Panc1 (cell line): ENCODE data around the gene SWI5. TPM values are rescaled to one million over a fixed set of nuclear protein-coding genes. Genes with fewer than 3 reads are reported as not detected.
"Not testable (repeated sequence)": the region's sequence is repeated elsewhere in the genome, so short reads cannot be mapped to it uniquely, and the experiment has no call there.

Source experiments
- ATAC-seq: fragments of 200-7000 bp; cut with Tn5 transposase; 2 replicates; pipeline ENCODE4 v1.9.1; 2020; ENCODE audit warnings: mild to moderate bottlenecking, moderate library complexity
- Bru-seq: library from RNA; stranded (reverse); fragments of 400-500 nt; gene quantifications from one replicate; lab custom pipeline; 2021; lab: Mats Ljungman, UMichigan
- BruChase-seq, 2 experiments: library from RNA; stranded (reverse); fragments of 400-500 nt; gene quantifications; one replicate each; lab custom pipeline; 2021; lab: Mats Ljungman, UMichigan
- BruUV-seq: library from RNA; stranded (reverse); fragments of 400-500 nt; replicated peaks from 2 replicates; lab custom pipeline; 2021; lab: Mats Ljungman, UMichigan
- CTCF ChIA-PET: fragments of 300-600 bp; sonication (Branson Sonifier 250); formaldehyde crosslinking; loops from one replicate; lab custom pipeline; 2022; ENCODE audit warnings: antibody characterized with exemption; lab: Charles Lee
- POLR2A ChIA-PET: fragments of 300-600 bp; sonication (Branson Sonifier 250); formaldehyde crosslinking; loops from one replicate; lab custom pipeline; 2022; ENCODE audit warnings: antibody characterized with exemption; lab: Charles Lee
- DNase-seq: peaks from one replicate; pipeline ENCODE4 v3.0.0-alpha.2; 2010; ENCODE audit warnings: low read depth, low spot score
- H3K27ac ChIP-seq: 2 replicates; pipeline ENCODE4 v1.5.1; 2011; ENCODE audit warnings: mild to moderate bottlenecking, low read length, inconsistent platforms
- H3K27me3 ChIP-seq: fragments of 200-500 bp; sonication (Bioruptor generic); 2 replicates; pipeline ENCODE4 v1.6.0; 2014; ENCODE audit warnings: low read length, inconsistent platforms; ENCODE audit not compliant: control insufficient read depth, insufficient read depth
- H3K36me3 ChIP-seq: fragments of 200-500 bp; sonication (Bioruptor generic); 2 replicates; pipeline ENCODE4 v1.5.1; 2014; ENCODE audit warnings: inconsistent platforms, mild to moderate bottlenecking, low read length, moderate library complexity; ENCODE audit not compliant: control insufficient read depth, insufficient read depth
- H3K4me1 ChIP-seq: 2 replicates; pipeline ENCODE4 v1.5.1; 2011; ENCODE audit warnings: inconsistent platforms, mild to moderate bottlenecking, low read length, moderate library complexity; ENCODE audit not compliant: control insufficient read depth, insufficient read depth
- H3K4me3 ChIP-seq, 2 experiments: 2 replicates each; pipeline ENCODE4 v1.5.1; 2011 to 2012; ENCODE audit warnings: low read depth in 2 of 2, low read length in 2 of 2, mild to moderate bottlenecking in 2 of 2, inconsistent platforms in 1 of 2, moderate library complexity in 1 of 2
- H3K9me3 ChIP-seq: fragments of 200-500 bp; sonication (Bioruptor generic); 2 replicates; pipeline ENCODE4 v1.5.1; 2014; ENCODE audit warnings: low read depth, mild to moderate bottlenecking, inconsistent platforms, low read length, moderate library complexity; ENCODE audit not compliant: control insufficient read depth, insufficient read depth
- POLR2AphosphoS5 ChIP-seq: IDR thresholded peaks from 2 replicates; pipeline ENCODE4 v1.6.1; 2012; ENCODE audit warnings: mild to moderate bottlenecking, low read depth, low read length, moderate library complexity
- SIN3A ChIP-seq: IDR thresholded peaks from 2 replicates; pipeline ENCODE4 v1.6.1; 2012; ENCODE audit warnings: low read depth, mild to moderate bottlenecking, low read length, moderate library complexity, borderline replicate concordance; ENCODE audit not compliant: insufficient read depth
- TCF7L2 ChIP-seq: IDR thresholded peaks from 2 replicates; pipeline ENCODE4 v1.6.1; 2011; ENCODE audit warnings: mild to moderate bottlenecking, low read depth, low read length, inconsistent platforms
- in situ Hi-C: cut with HindIII; loops from 2 replicates; pipeline ENCODE4 v1.10.0; 2016; ENCODE audit warnings: low sequenced_read_pairs, low pct_unique_long_range_greater_than_20kb
- intact Hi-C: fragments of 100-400 bp; cut with micrococcal nuclease; formaldehyde crosslinking; loops from one replicate; pipeline ENCODE4 v1.10.0; 2022; ENCODE audit not compliant: unreplicated experiment
- long read RNA-seq: library from polyadenylated mRNA; unstranded; transcript quantifications from one replicate; pipeline ENCODE4 v2.0.0, GENCODE V29; 2021; ENCODE audit not compliant: unreplicated experiment
- polyA plus RNA-seq: library from polyadenylated mRNA; unstranded; fragments of >200 nt; gene quantifications from one replicate; pipeline ENCODE4 v1.2.1, GENCODE V29; 2012; ENCODE audit warnings: missing spikeins; ENCODE audit not compliant: insufficient read length
- total RNA-seq: library from RNA; stranded (reverse); gene quantifications from one replicate; pipeline ENCODE4 v1.2.1, GENCODE V29; 2021; ENCODE audit not compliant: unreplicated experiment
- TF ChIP-seq, protein P1 (sequence below), 2 experiments: IDR thresholded peaks; 2 replicates each; pipeline ENCODE4 v1.6.1; 2011 to 2012; ENCODE audit warnings: low read depth in 2 of 2, control low read depth in 1 of 2, low read length in 1 of 2, mild to moderate bottlenecking in 1 of 2, moderate library complexity in 1 of 2; ENCODE audit not compliant: insufficient read depth in 1 of 2
- TF ChIP-seq, protein P2 (sequence below): fragments of 450-650 bp; IDR thresholded peaks from 2 replicates; pipeline ENCODE4 v1.5.1; 2017; ENCODE audit warnings: mild to moderate bottlenecking

Gene SWI5
- total RNA-seq (28.3 TPM), Bru-seq, nascent RNA (percentile 49 among the genes with signal in this experiment), BruChase-seq, experiment 1, labeled RNA remaining after a 2-hour chase (percentile 55 among the genes with signal in this experiment), BruChase-seq, experiment 2, labeled RNA remaining after a 6-hour chase (percentile 58 among the genes with signal in this experiment)
- polyA plus RNA-seq: 31.2 TPM
- long read RNA-seq, transcript SWI5-203 (5 exons, 763 nt): major isoform, 6 of 32 reads
- long read RNA-seq, partial matches to known transcripts: 4 of 32 reads
- long read RNA-seq, other reads (novel, unspliced or antisense): 19 of 32 reads

DNA sequence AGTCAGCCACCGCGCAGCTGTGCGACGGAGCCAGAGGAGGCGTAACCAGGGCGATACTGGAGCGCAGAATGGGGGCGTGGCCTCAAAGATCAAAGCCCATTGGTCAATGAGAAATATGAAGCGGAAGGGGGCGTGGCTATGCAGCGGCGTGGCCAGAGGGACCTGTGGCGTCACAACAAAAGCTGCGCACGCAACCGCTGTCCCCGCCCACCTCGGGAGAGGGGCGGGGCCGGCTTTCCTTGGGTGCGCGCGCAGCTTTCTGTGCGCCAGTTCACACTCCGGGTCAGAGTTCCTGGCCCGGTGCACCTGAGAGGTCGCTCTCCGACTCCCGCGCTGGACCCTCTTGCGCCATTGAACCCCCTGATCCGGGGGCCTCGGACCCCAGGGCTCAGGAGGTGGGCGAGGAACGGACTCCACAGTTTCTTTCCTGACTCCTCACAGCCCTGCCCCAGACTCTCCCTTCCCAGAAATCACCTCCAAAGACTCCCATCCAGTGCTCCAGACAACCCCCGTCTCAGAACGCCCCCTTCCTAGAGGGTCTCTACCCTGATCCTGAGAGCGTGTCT lies at the start of gene SWI5:
Gene SWI5, plus strand, starts transcription at position 269 of the 566 bp plus-strand sequence.
- POLR2A ChIA-PET: interaction anchor here (0.6 kb wide), 2 partner anchors 63 to 266 kb away, joined by 3 to 4 read pairs; no protein-coding TSS in a partner anchor
- peaks cover 4% of the 10 kb centered on the region for H3K36me3 ChIP-seq
- peak; percentile 99 for ATAC-seq
- H3K27ac ChIP-seq: peak within 1 kb of the TSS; percentile 88
- intact Hi-C loops (no loop called here), in situ Hi-C loops (no loop called here)
- BruUV-seq: no TSS peak
- peak; percentile 94 for DNase-seq
- no peaks in the 10 kb centered on the region for H3K9me3 ChIP-seq
- TF ChIP-seq, protein P1, sequence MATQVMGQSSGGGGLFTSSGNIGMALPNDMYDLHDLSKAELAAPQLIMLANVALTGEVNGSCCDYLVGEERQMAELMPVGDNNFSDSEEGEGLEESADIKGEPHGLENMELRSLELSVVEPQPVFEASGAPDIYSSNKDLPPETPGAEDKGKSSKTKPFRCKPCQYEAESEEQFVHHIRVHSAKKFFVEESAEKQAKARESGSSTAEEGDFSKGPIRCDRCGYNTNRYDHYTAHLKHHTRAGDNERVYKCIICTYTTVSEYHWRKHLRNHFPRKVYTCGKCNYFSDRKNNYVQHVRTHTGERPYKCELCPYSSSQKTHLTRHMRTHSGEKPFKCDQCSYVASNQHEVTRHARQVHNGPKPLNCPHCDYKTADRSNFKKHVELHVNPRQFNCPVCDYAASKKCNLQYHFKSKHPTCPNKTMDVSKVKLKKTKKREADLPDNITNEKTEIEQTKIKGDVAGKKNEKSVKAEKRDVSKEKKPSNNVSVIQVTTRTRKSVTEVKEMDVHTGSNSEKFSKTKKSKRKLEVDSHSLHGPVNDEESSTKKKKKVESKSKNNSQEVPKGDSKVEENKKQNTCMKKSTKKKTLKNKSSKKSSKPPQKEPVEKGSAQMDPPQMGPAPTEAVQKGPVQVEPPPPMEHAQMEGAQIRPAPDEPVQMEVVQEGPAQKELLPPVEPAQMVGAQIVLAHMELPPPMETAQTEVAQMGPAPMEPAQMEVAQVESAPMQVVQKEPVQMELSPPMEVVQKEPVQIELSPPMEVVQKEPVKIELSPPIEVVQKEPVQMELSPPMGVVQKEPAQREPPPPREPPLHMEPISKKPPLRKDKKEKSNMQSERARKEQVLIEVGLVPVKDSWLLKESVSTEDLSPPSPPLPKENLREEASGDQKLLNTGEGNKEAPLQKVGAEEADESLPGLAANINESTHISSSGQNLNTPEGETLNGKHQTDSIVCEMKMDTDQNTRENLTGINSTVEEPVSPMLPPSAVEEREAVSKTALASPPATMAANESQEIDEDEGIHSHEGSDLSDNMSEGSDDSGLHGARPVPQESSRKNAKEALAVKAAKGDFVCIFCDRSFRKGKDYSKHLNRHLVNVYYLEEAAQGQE (IDR thresholded peaks at IDR 0.05; ENCODE audit: insufficient read depth in 1 of 2, low read depth in 2 of 2, low read length in 1 of 2): no peak
- peak; percentile 90 for TF ChIP-seq POLR2AphosphoS5
- H3K27me3 ChIP-seq: no peaks in the 10 kb centered on the region
- no peaks in the 10 kb centered on the region for H3K4me1 ChIP-seq
- peak within 1 kb of the TSS; percentile 90 to 91 for H3K4me3 ChIP-seq
- CTCF ChIA-PET: interaction anchor here (0.5 to 0.9 kb wide), 3 partner anchors 24 to 145 kb away, joined by 3 to 6 read pairs (median 4); partner anchors contain the start of gene CERCAM

- DNase-seq: no peak
- no peaks in the 10 kb centered on the region for H3K9me3 ChIP-seq
- intact Hi-C loops: no loop called here
- H3K4me1 ChIP-seq: no peaks in the 10 kb centered on the region
- ChIA-PET POLR2A (no interaction called here), CTCF (interaction anchor here (0.6 kb wide), 1 partner anchor 23 kb away, joined by 3 read pairs; no protein-coding TSS in a partner anchor)
- in situ Hi-C loops: no loop called here
- H3K4me3 ChIP-seq: no peak overlapping the region
- H3K27me3 ChIP-seq: no peaks in the 10 kb centered on the region
- no peak for ATAC-seq
- H3K36me3 ChIP-seq: no peaks in the 10 kb centered on the region
- no TSS peak for BruUV-seq
- no peak overlapping the region for H3K27ac ChIP-seq
- TF ChIP-seq, protein P2, sequence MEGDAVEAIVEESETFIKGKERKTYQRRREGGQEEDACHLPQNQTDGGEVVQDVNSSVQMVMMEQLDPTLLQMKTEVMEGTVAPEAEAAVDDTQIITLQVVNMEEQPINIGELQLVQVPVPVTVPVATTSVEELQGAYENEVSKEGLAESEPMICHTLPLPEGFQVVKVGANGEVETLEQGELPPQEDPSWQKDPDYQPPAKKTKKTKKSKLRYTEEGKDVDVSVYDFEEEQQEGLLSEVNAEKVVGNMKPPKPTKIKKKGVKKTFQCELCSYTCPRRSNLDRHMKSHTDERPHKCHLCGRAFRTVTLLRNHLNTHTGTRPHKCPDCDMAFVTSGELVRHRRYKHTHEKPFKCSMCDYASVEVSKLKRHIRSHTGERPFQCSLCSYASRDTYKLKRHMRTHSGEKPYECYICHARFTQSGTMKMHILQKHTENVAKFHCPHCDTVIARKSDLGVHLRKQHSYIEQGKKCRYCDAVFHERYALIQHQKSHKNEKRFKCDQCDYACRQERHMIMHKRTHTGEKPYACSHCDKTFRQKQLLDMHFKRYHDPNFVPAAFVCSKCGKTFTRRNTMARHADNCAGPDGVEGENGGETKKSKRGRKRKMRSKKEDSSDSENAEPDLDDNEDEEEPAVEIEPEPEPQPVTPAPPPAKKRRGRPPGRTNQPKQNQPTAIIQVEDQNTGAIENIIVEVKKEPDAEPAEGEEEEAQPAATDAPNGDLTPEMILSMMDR: no peak
- TF ChIP-seq TCF7L2: no peak
- no peak for TF ChIP-seq POLR2AphosphoS5
- no peak for TF ChIP-seq SIN3A
- TF ChIP-seq, protein P1 (IDR thresholded peaks at IDR 0.05; ENCODE audit: insufficient read depth in 1 of 2, low read depth in 2 of 2, low read length in 1 of 2): no peak
These were observed 49.7 kb upstream of the SWI5 start for GRCh38 chr9:128226412-128226801.

DNA sequence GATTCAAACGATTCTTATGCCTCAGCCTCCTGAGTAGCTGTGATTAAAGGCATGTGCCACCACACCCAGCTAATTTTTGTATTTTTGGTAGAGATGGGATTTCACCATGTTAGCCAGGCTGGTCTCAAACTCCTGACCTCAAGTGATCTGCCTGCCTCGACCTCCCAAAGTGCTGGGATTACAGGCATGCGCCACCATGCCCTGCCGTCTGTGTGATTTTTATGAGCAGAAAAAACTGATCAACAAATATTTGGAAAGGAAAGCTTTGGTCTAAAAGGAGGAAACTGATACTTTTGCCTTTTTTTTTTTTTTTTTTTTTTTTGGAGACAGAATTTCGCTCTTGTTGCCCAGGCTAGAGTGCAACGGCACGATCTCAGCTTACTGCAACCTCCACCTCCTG lies 45.2 kb upstream of the SWI5 start:
- H3K4me1 ChIP-seq, ATAC-seq, in situ Hi-C loops, H3K27me3 ChIP-seq, DNase-seq, BruUV-seq, POLR2A ChIA-PET, CTCF ChIA-PET, H3K4me3 ChIP-seq, H3K27ac ChIP-seq, H3K36me3 ChIP-seq, H3K9me3 ChIP-seq, intact Hi-C loops: not testable (repeated sequence)
